GM12874 (cell line): Measurements from ENCODE around the gene DNAH6.

Experiments used
- TF ChIP-seq, protein P1 (sequence below): IDR thresholded peaks from 2 replicates; pipeline ENCODE4 v1.5.1; 2011; ENCODE audit warnings: low read depth, mild to moderate bottlenecking, control low read depth, low read length, moderate library complexity; ENCODE audit not compliant: insufficient read depth

The DNAH6 gene

DNA sequence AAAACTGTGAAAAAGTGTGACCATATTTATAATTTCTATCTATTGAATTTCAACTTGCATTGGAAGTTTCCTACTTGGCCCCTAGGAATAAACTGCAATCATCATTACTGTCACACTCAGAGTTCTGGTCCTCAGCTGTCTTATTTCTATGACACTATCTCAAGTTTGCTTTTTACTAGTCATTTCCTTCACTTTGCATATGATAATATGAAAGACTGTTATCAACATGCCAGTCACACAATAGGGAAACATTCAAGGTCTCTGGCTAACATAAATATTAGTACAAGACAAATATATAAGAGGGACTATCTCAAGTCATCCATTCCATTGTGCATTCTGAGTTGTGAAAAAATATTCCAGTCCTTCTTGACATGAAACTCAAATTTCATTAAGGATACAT, 28.7 kb downstream of the DNAH6 start:
- TF ChIP-seq, protein P1, sequence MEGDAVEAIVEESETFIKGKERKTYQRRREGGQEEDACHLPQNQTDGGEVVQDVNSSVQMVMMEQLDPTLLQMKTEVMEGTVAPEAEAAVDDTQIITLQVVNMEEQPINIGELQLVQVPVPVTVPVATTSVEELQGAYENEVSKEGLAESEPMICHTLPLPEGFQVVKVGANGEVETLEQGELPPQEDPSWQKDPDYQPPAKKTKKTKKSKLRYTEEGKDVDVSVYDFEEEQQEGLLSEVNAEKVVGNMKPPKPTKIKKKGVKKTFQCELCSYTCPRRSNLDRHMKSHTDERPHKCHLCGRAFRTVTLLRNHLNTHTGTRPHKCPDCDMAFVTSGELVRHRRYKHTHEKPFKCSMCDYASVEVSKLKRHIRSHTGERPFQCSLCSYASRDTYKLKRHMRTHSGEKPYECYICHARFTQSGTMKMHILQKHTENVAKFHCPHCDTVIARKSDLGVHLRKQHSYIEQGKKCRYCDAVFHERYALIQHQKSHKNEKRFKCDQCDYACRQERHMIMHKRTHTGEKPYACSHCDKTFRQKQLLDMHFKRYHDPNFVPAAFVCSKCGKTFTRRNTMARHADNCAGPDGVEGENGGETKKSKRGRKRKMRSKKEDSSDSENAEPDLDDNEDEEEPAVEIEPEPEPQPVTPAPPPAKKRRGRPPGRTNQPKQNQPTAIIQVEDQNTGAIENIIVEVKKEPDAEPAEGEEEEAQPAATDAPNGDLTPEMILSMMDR, result no peak

- TF ChIP-seq, protein P1, result no peak
Measured at GRCh38 chr2:84546551-84546950, 30.3 kb downstream of the DNAH6 start.

GRCh38 chr2:84548303-84548702, 32.0 kb downstream of the DNAH6 start:
- TF ChIP-seq, protein P1, result no peak

- TF ChIP-seq, protein P1, result no peak
Measured at GRCh38 chr2:84550916-84551315, 34.6 kb downstream of the DNAH6 start.

GRCh38 chr2:84556190-84556589, 39.9 kb downstream of the DNAH6 start:
- TF ChIP-seq, protein P1, result no peak

- TF ChIP-seq, protein P1, result no peak
Measured at GRCh38 chr2:84559838-84560237, 43.5 kb downstream of the DNAH6 start.

GRCh38 chr2:84579661-84580060, 63.4 kb downstream of the DNAH6 start:
- TF ChIP-seq, protein P1, result no peak

GRCh38 chr2:84603911-84604310, 87.6 kb downstream of the DNAH6 start:
- TF ChIP-seq, protein P1, result no peak
